GM06990 (cell line): Measurements from ENCODE around the gene DTX1.
A peak's percentile ranks its signal among the peaks of the same experiment; 100 is the strongest.

Experiments used
- DNase-seq: peaks from one replicate; pipeline ENCODE4 v3.0.0-alpha.2; 2011; ENCODE audit not compliant: insufficient read length; ENCODE audit errors: extremely low read depth
- H3K27me3 ChIP-seq: replicated peaks from 2 replicates; pipeline ENCODE4 v1.6.0; 2011; ENCODE audit warnings: low read length; ENCODE audit not compliant: control insufficient read depth, insufficient read depth
- H3K36me3 ChIP-seq: 2 replicates; pipeline ENCODE4 v1.5.1; 2011; ENCODE audit warnings: low read length; ENCODE audit not compliant: control insufficient read depth, insufficient read depth
- H3K4me3 ChIP-seq: replicated peaks from 2 replicates; pipeline ENCODE4 v1.5.1; 2011; ENCODE audit warnings: low read depth, mild to moderate bottlenecking, control low read depth, low read length
- CTCF ChIP-seq: IDR thresholded peaks from 2 replicates; pipeline ENCODE4 v1.5.1; 2011; ENCODE audit warnings: low read length, control low read depth, mild to moderate bottlenecking, inconsistent platforms; ENCODE audit not compliant: insufficient read depth, poor library complexity, severe bottlenecking

The DTX1 gene

DNA sequence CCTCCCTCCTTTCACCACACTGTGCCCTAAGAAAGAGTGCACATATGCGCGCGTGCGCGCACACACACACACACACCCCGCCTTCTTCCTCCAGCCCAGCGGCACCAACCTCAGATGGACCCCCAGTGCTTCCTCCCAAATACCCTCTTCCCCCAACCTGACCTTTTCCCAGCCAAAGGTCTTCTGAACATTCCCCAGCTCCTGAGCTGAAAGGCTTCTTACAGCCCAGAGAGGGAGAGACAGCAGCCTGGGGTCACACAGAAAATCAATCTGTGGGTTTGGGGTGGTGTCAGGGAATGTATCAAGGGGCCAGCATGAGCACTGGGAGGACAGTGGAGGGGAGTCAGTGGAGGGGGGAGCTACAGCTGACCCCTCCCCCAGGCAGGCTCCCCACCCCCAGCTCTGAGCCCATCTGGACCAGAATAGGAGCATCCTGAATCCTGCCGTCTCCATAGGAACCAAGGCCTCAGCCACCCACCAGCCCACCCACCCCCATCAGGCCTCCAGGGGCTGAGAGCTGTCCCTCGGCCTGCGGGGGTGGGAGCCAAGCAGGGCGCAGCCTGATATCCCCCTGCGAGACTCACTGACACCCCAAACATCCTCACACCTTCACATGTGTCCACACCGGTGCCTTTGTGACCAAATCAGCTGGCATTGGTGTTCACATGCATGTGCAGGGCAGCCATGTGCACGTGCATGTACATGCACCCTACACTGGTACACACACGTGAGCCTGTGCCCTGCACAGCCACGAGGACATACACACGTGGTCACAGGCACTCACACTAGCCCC is 73.3 kb downstream of the DTX1 start:
- Histone ChIP-seq H3K27me3 (peaks cover 3% of the 10 kb centered on the region), H3K36me3 (no peaks in the 10 kb centered on the region), H3K4me3 (no peak overlapping the region)
- no peak for DNase-seq
- TF ChIP-seq CTCF = no peak

DNA sequence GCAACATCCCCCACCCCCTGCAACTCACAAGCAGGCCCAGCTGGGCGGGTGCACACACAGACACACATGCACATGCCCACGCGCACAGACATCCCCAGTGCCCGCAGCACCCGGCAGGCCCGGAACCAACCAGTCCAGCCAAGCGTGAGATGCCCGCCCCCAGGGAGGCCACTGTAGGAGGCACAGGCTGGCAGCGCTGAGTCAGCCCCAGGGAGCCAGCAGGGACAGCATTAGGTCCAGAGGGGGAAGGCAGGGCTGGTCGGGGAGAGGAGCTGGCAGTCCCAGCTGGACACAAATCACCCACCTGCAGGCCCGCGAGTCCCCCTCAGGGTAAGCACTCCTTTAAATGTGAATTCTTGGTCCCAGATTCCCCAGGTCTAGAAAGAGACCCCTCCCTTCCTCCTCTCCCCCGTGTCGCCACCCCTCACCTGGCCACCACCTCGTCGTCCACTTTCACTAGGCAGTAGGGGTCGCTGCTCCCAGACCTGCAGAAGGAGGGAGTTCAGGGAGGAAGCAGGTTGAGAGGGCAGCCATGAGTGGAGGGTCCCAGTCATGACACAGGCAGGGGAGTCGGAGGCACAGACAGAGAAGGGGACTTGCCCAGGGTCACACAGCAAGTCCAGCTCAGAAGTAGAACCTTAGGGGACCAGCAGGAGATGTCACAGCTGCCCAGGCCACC is 74.1 kb downstream of the DTX1 start:
- Histone ChIP-seq H3K4me3 (no peak overlapping the region), H3K36me3 (no peaks in the 10 kb centered on the region), H3K27me3 (peaks cover 3% of the 10 kb centered on the region)
- no peak for DNase-seq
- TF ChIP-seq CTCF = peak; percentile 41

DNA sequence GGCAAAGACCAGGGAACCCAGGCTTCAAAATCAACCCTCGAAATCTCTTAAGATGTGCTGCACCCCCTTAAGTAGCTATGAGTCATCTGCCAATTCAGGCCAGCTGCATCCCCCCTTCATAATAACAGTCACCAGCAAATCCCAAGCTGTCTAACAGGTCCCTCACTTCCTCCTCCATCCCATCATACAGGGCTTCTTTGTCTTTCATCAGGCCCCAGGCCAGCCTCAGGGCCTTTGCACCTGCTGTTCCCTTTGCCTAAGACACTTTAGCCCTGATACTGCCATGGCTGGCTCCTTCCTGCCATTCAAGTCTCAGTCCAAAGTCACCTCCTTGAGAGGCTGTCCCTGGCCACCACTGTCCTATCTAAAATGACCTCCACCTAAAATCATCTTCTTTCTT is 75.0 kb downstream of the DTX1 start:
- H3K4me3 ChIP-seq = no peak overlapping the region
- no peak for DNase-seq
- no peak for TF ChIP-seq CTCF
- H3K36me3 ChIP-seq = no peaks in the 10 kb centered on the region
- peaks cover 3% of the 10 kb centered on the region for H3K27me3 ChIP-seq

DNA sequence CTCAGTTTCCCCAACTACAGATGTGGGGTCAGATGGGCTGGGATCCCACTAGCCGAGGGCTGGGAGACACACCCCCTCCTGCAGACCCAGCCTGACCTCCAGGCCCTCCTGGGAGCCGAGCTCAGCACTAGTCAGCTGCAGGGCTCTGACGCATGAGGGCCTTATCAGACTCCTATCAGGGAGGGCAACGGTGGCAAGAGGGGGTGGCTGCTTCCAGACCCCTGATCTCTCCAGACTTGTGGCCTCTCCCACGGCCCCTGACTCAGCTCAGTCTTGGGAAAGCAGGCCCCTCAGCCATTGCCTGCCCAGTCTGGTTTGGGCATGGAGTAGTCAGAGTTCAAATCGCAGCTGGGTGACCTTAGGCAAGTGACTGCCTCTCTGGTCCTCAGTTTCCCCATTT is 76.5 kb downstream of the DTX1 start:
- no peak for DNase-seq
- Histone ChIP-seq H3K4me3 (no peak overlapping the region), H3K27me3 (peaks cover 1% of the 10 kb centered on the region; the same call in 1 of the 2 replicates), H3K36me3 (no peaks in the 10 kb centered on the region)
- TF ChIP-seq CTCF = no peak

DNA sequence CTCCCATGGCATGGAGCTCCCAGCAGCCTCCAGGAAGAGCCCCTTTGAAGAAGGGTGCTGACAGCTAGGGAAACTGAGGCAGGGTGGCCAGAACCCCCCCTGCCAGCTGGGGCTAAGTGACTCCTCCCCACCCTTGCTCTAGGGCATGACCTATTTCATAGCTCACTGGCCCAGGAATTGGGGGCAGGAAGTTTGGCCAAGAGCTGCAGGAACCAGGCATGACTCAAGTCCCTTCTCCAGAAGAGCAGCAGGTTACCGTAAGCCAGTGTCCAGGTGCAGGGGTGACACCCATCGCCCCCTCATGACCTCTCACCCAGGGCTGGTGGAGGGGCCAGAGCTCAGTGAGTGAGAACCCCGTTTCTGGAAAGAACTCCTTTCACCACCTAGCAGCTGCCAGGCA is 77.1 kb downstream of the DTX1 start:
- no peak overlapping the region for H3K4me3 ChIP-seq
- no peaks in the 10 kb centered on the region for H3K36me3 ChIP-seq
- peaks cover 1% of the 10 kb centered on the region; the same call in 1 of the 2 replicates for H3K27me3 ChIP-seq
- no peak for TF ChIP-seq CTCF
- DNase-seq = no peak
